A673 (cell line): Measurements from ENCODE around the gene SSR2. TPM values are rescaled to one million over a fixed set of nuclear protein-coding genes. Genes with fewer than 3 reads are reported as not detected.

Source experiments
- BruUV-seq: library from RNA; stranded (reverse); fragments of 400-500 nt; replicated peaks from 2 replicates; lab custom pipeline; 2021; lab: Mats Ljungman, UMichigan
- CTCF ChIA-PET: fragments of 300-600 bp; sonication (Branson Sonifier 250); formaldehyde crosslinking; loops from one replicate; lab custom pipeline; 2022; ENCODE audit warnings: antibody characterized with exemption; lab: Charles Lee
- POLR2A ChIA-PET: fragments of 300-600 bp; sonication (Branson Sonifier 250); formaldehyde crosslinking; loops from one replicate; lab custom pipeline; 2022; ENCODE audit warnings: antibody characterized with exemption; ENCODE audit not compliant: low non-redundant PET; lab: Charles Lee
- DNase-seq: peaks from one replicate; pipeline ENCODE4 v3.0.0-alpha.2; 2015; ENCODE audit warnings: low spot score
- H3K27ac ChIP-seq: fragments of 200-600 bp; sonication (generic); 2 replicates; pipeline ENCODE4 v1.5.1; 2016; ENCODE audit warnings: mixed run types, low read depth, mild to moderate bottlenecking, mixed read lengths, antibody characterized with exemption, low read length; ENCODE audit not compliant: poor library complexity, severe bottlenecking
- H3K27me3 ChIP-seq: fragments of 200-600 bp; sonication (generic); replicated peaks from 2 replicates; pipeline ENCODE4 v1.6.1; 2017; ENCODE audit warnings: mixed run types, low read depth, mild to moderate bottlenecking, mixed read lengths, antibody characterized with exemption, low read length; ENCODE audit not compliant: insufficient read depth, poor library complexity
- H3K36me3 ChIP-seq: fragments of 200-600 bp; sonication (generic); 2 replicates; pipeline ENCODE4 v1.6.1; 2016; ENCODE audit warnings: mixed run types, mild to moderate bottlenecking, mixed read lengths, antibody characterized with exemption, low read length; ENCODE audit not compliant: insufficient read depth, poor library complexity, severe bottlenecking
- H3K4me1 ChIP-seq: fragments of 200-600 bp; sonication (generic); 2 replicates; pipeline ENCODE4 v1.6.1; 2017; ENCODE audit warnings: mixed run types, mild to moderate bottlenecking, mixed read lengths, antibody characterized with exemption, low read length; ENCODE audit not compliant: insufficient read depth, poor library complexity, severe bottlenecking
- H3K4me3 ChIP-seq: fragments of 200-600 bp; sonication (generic); 2 replicates; pipeline ENCODE4 v1.5.1; 2016; ENCODE audit warnings: low read depth, mixed run types, mild to moderate bottlenecking, mixed read lengths, low read length; ENCODE audit not compliant: poor library complexity, severe bottlenecking
- H3K9me3 ChIP-seq: fragments of 200-600 bp; sonication (generic); 2 replicates; pipeline ENCODE4 v1.6.1; 2016; ENCODE audit warnings: mixed run types, low read depth, mild to moderate bottlenecking, mixed read lengths, antibody characterized with exemption, low read length; ENCODE audit not compliant: poor library complexity, severe bottlenecking
- EZH2 ChIP-seq: fragments of 200-600 bp; sonication (generic); IDR thresholded peaks from 2 replicates; pipeline ENCODE4 v1.6.1; 2017; ENCODE audit warnings: borderline replicate concordance, low read depth, mild to moderate bottlenecking, mixed read lengths, antibody characterized with exemption, low read length; ENCODE audit not compliant: poor library complexity, severe bottlenecking
- intact Hi-C: fragments of 100-400 bp; cut with micrococcal nuclease; formaldehyde crosslinking; loops from one replicate; pipeline ENCODE4 v1.10.0; 2022; ENCODE audit not compliant: unreplicated experiment
- total RNA-seq: library from RNA; stranded (reverse); gene quantifications from 2 replicates; pipeline ENCODE4 v1.2.3, GENCODE V29; 2021
- TF ChIP-seq, protein P1 (sequence below): fragments of 300-800, 200-600 bp; sonication (generic); conservative IDR thresholded peaks from 2 replicates; pipeline ENCODE4 v1.5.1; 2017; ENCODE audit warnings: low read depth, mild to moderate bottlenecking, antibody characterized with exemption, low read length, moderate library complexity, mixed read lengths

SSR2 gene
- total RNA-seq, 1 experiment from 2014 or later, result 233 TPM

DNA sequence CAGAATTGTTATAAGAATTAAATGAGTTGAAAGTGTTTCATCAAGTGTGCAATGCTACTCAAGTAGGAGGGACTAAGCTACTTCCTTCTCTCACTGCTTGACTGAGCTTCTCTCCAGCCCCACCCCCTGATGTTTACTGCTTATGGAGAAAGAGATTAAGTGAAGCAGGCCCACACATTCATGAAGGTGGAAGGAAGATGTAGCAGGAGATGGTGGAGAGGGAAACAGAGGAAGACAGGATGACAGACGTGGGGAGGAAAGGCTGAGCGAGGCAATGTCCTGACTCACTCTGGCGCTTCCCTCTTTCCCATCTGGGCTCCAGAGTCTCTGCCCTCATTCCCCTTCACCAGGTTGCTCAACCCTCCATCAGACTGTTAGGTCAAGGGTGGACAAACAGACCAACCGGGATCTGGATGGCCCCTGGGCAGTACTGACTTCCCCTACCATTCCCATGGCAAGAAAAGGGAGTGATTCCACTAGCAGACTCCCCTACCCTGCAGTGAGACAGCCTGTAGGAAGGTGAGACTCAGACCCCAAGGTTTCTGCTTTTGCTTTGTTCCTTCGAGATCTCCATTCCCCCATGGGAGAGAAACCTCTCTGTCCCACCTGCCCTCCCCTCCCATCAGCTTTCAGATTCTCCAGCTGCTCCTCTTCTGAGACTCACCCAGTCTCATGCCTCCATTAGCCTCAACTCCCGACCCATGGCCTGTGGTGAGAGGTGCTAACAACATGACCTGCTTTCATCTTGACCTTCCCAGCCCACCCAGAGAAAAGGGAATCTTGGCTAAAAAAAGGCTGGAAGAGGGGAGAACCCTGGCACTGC is 39.3 kb downstream of the SSR2 start:
- POLR2A ChIA-PET, result no interaction called here
- no peak for TF ChIP-seq EZH2
- TF ChIP-seq, protein P1, sequence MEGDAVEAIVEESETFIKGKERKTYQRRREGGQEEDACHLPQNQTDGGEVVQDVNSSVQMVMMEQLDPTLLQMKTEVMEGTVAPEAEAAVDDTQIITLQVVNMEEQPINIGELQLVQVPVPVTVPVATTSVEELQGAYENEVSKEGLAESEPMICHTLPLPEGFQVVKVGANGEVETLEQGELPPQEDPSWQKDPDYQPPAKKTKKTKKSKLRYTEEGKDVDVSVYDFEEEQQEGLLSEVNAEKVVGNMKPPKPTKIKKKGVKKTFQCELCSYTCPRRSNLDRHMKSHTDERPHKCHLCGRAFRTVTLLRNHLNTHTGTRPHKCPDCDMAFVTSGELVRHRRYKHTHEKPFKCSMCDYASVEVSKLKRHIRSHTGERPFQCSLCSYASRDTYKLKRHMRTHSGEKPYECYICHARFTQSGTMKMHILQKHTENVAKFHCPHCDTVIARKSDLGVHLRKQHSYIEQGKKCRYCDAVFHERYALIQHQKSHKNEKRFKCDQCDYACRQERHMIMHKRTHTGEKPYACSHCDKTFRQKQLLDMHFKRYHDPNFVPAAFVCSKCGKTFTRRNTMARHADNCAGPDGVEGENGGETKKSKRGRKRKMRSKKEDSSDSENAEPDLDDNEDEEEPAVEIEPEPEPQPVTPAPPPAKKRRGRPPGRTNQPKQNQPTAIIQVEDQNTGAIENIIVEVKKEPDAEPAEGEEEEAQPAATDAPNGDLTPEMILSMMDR, result no peak
- DNase-seq, result peak; percentile 61
- H3K27ac ChIP-seq, result peak overlapping the region; percentile 95
- no peaks in the 10 kb centered on the region for H3K27me3 ChIP-seq
- peaks cover 67% of the 10 kb centered on the region for H3K4me1 ChIP-seq
- peak overlapping the region; percentile 95 for H3K4me3 ChIP-seq
- CTCF ChIA-PET, result interaction anchor here (0.6 kb wide), 1 partner anchor 21 kb away, joined by 6 read pairs; no protein-coding TSS in a partner anchor
- H3K36me3 ChIP-seq, result no peaks in the 10 kb centered on the region
- no peaks in the 10 kb centered on the region for H3K9me3 ChIP-seq
- no TSS peak for BruUV-seq
- intact Hi-C loops, result no loop called here

DNA sequence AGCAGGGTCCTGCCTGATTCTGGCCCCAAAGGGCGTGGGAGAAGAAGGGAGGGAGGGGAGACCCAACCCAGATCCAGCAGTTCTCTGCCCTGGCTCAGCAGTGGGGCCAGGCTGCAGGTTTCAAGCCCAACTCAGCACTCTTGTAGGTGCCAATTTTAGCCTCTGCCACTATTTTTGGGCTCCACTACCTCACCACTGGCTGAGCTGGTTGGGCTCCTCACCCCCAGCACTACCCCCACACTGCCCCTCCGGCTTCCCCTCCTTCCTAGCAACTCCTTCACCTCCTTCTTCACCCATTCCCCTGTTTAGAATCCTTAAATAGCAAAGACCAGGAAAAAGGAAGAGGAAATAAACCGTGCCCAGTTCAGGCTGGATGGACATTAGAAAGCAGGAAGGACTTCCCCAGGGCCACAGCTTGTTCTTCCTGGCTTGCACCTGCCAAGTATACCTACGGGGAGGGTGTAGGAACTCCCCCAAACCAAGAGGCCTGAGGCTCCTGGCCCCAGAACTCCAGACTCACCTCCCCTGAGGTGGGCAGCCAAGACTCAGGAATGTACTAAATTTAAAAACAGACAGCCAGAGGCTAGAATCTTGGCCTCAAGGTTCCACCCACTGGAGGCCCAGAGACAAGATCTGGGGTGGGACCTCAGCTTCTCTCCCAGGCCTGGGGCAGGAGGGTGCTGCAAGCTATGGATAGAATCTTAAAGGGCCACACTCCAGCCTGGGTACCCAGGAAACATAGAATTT is 41.0 kb downstream of the SSR2 start:
- Histone ChIP-seq H3K27me3 (no peaks in the 10 kb centered on the region), H3K4me1 (peaks cover 84% of the 10 kb centered on the region), H3K27ac (peak overlapping the region; percentile 95), H3K9me3 (no peaks in the 10 kb centered on the region), H3K4me3 (peak overlapping the region; percentile 95), H3K36me3 (no peaks in the 10 kb centered on the region)
- CTCF ChIA-PET, result interaction anchor here (0.8 kb wide), 1 partner anchor 10 kb away, joined by 3 read pairs; no protein-coding TSS in a partner anchor
- POLR2A ChIA-PET, result no interaction called here
- TF ChIP-seq, protein P1, result no peak
- TF ChIP-seq EZH2, result no peak
- intact Hi-C loops, result loop anchor here (5.0 kb wide), 1 partner anchor 37 kb away; the partner anchor contains the start of gene RXFP4
- no peak for DNase-seq
- BruUV-seq, result no TSS peak

DNA sequence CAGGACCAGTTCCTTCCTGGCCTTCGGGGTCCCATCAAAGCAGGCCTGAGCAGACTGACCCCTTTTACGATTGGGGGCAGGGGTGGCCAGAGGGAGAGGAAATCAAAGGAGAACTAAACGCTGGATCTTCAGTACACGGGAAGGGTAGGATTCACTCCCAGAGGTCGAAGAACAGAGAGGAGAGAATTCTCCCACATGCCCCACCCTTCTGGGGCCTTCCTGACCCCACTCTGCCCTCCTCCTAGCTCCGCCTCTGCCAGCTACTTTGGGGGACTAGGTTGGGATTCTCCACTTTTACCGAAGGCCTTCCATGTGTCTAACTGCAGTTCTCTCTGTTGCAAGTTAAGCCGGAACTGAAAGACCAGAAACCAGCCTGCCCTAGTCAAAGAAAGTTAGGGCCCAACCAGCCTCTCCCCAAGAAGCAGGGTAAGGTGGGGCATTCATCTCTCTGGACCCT is 41.8 kb downstream of the SSR2 start:
- Histone ChIP-seq H3K4me3 (peak overlapping the region; percentile 95), H3K9me3 (no peaks in the 10 kb centered on the region), H3K27me3 (no peaks in the 10 kb centered on the region), H3K36me3 (no peaks in the 10 kb centered on the region), H3K4me1 (peaks cover 81% of the 10 kb centered on the region), H3K27ac (peak overlapping the region; percentile 95)
- intact Hi-C loops, result loop anchor here (5.0 kb wide), 1 partner anchor 37 kb away; the partner anchor contains the start of gene RXFP4
- no peak for DNase-seq
- TSS peak; percentile 50 for BruUV-seq
- POLR2A ChIA-PET, result interaction anchor here (0.6 kb wide), 1 partner anchor 38 kb away, joined by 17 read pairs; no protein-coding TSS in a partner anchor
- CTCF ChIA-PET, result interaction anchor here (0.6 kb wide), 2 partner anchors 16 to 137 kb away, joined by 3 read pairs; no protein-coding TSS in a partner anchor
- TF ChIP-seq EZH2, result no peak
- TF ChIP-seq, protein P1, result no peak
